Upper lobe of left lung (tissue), 6 donors: ENCODE measurements around the gene ZNF556. TPM values are rescaled to one million over a fixed set of nuclear protein-coding genes. Genes with fewer than 3 reads are reported as not detected.

ENCODE experiments used
- ATAC-seq, 2 donors: fragments of 200-7000 bp; cut with Tn5 transposase; one replicate each; pipeline ENCODE4 v1.9.1; 2022; ENCODE audit warnings: mild to moderate bottlenecking in 2 of 2, moderate library complexity in 2 of 2; ENCODE audit not compliant: low FRiP score in 2 of 2
- DNase-seq, 2 donors: peaks; one replicate each; pipeline ENCODE4 v3.0.0-alpha.2; 2019 to 2020
- H3K27ac ChIP-seq, 4 donors: fragments of 200-600 bp; sonication (generic); one replicate each; pipeline ENCODE4 v1.5.1; 2016 to 2019
- H3K27me3 ChIP-seq, 4 donors: fragments of 200-600 bp; sonication (generic); one replicate each; pipeline ENCODE4 v1.5.1; 2017 to 2019
- H3K36me3 ChIP-seq, 4 donors: fragments of 200-600 bp; sonication (generic); one replicate each; pipeline ENCODE4 v1.5.1; 2016 to 2019
- H3K4me1 ChIP-seq, 4 donors: fragments of 200-600 bp; sonication (generic); one replicate each; pipeline ENCODE4 v1.5.1; 2018 to 2019
- H3K4me3 ChIP-seq, 4 donors: fragments of 200-600 bp; sonication (generic); one replicate each; pipeline ENCODE4 v1.5.1; 2017 to 2019; ENCODE audit warnings: mild to moderate bottlenecking in 2 of 4, moderate library complexity in 1 of 4
- H3K9me3 ChIP-seq, 4 donors: fragments of 200-600 bp; sonication (generic); one replicate each; pipeline ENCODE4 v1.5.1; 2018 to 2019
- CTCF ChIP-seq, 6 experiments: fragments of 450-650 bp in 4 of 6; fragments of 200-600 bp in 2 of 6; sonication (generic) in 2 of 6; IDR thresholded peaks; one replicate each; pipeline ENCODE4 v1.5.1; 2016 to 2019; ENCODE audit warnings: antibody characterized with exemption in 6 of 6
- EP300 ChIP-seq, 4 donors: sonication (generic); formaldehyde crosslinking; IDR thresholded peaks; one replicate each; pipeline ENCODE4 v1.5.1; 2017; ENCODE audit warnings: antibody characterized with exemption in 4 of 4, control low read depth in 2 of 4
- POLR2A ChIP-seq, 4 donors: fragments of 450-650 bp; IDR thresholded peaks; one replicate each; pipeline ENCODE4 v1.5.1; 2016 to 2017; ENCODE audit warnings: antibody characterized with exemption in 4 of 4, mild to moderate bottlenecking in 2 of 4
- POLR2AphosphoS5 ChIP-seq, 2 donors: sonication (generic); formaldehyde crosslinking; IDR thresholded peaks; one replicate each; pipeline ENCODE4 v1.5.1; 2017; ENCODE audit warnings: antibody characterized with exemption in 2 of 2
- WGBS, 2 donors: methylation state at CpG; one replicate each; pipeline ENCODE4 v1.1.5; 2017 to 2018; 5-methylcytosine and 5-hydroxymethylcytosine counted together
- total RNA-seq, 6 donors: library from RNA; depleted of rRNA in 4 of 6; stranded (reverse); fragments of >200 nt in 4 of 6; gene quantifications; one replicate each; pipeline versions ENCODE4 v1.1.0 to v1.2.1, GENCODE V29; 2016 to 2021
- donor health status: DM: no; HTN: no; CAD: no; lungs with moderate emphysema.
- donor health status: DM: no; HTN: yes; CAD: no; lungs with severe emphysema.

Gene ZNF556
- total RNA-seq, 6 donors from 2014 or later, result not detected

DNA sequence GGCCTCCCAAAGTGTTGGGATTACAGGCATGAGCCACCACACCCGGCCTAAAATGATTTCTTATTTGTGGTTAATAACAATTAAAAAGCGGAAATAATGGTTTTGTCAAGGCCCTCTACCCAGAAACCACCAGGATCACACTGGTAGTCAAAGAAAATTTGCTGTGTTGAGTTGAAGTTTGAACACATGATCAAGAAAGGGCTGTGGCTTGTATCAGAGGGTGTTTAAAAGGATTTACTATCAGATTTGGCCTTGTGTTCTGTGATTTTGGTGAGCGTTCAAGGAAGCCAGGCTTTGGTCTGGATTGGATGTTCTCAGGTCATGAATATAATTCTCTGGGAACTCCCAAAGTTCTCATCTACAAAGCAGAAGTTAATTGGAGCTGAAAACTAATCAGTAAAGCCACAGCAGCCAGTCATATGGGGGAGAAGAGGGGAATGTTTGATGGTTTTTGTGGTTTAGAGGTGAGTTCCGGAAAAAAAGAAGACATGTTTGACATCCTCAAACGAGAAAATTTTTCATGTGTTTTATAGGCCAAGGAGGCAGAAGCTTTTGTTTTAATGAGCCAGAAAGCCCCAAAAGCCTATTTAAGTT, 10.6 kb upstream of the ZNF556 start:
- no peak overlapping the region for H3K4me3 ChIP-seq
- peaks cover 16 to 36% (median 25%) of the 10 kb centered on the region in 4 donors for H3K36me3 ChIP-seq
- H3K27me3 ChIP-seq, result no peaks in the 10 kb centered on the region
- H3K27ac ChIP-seq, result no peak overlapping the region
- peaks cover 44 to 84% (median 60%) of the 10 kb centered on the region in 4 donors for H3K9me3 ChIP-seq
- H3K4me1 ChIP-seq, result no peaks in the 10 kb centered on the region
- 86 to 91% methylated on average over 5 of the region's 5 CpGs for WGBS, 2 donors
- ATAC-seq (no peak), DNase-seq (no peak)
- no peak for TF ChIP-seq EP300 (IDR thresholded peaks at IDR 0.05)

DNA sequence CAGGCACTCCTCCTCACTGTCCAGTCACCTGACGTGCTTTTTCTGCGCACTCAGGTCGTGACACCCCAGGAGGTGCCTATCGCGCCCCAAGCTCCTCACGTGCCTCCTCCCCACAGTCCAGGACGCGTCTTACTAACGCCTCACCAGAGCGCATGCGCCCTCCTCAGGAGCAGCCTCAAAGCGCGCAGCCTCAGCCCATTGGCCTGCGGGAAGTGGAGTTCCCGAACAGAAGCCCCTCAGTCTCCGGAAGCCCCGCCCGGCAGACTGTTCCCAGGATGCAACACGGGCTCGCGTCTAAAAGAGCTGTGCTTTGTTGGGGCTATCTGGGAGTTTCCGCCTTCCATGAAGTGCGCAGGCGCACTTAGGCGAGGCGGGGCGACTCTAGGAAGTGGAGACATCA, 8.3 kb upstream of the ZNF556 start:
- peak in 1 of 2 donors; percentile 63 for DNase-seq
- H3K27ac ChIP-seq, result no peak overlapping the region
- H3K27me3 ChIP-seq, result no peaks in the 10 kb centered on the region
- no peak overlapping the region for H3K4me3 ChIP-seq
- peak in 1 of 2 donors; percentile 61 for ATAC-seq
- peaks cover 22 to 61% (median 36%) of the 10 kb centered on the region in 4 donors for H3K9me3 ChIP-seq
- H3K4me1 ChIP-seq, result no peaks in the 10 kb centered on the region
- H3K36me3 ChIP-seq, result peaks cover 0 to 13% (median 2%) of the 10 kb centered on the region in 4 donors
- WGBS, 2 donors, result 79 to 86% methylated on average over 27 of the region's 27 CpGs
- TF ChIP-seq EP300 (IDR thresholded peaks at IDR 0.05) (no peak), POLR2AphosphoS5 (IDR thresholded peaks at IDR 0.05) (no peak), CTCF (IDR thresholded peaks at IDR 0.05) (no peak), POLR2A (IDR thresholded peaks at IDR 0.05) (no peak)

- no peak for ATAC-seq
- Histone ChIP-seq H3K27ac (no peak overlapping the region), H3K36me3 (no peaks in the 10 kb centered on the region), H3K27me3 (no peaks in the 10 kb centered on the region), H3K9me3 (peaks cover 0 to 13% (median 1%) of the 10 kb centered on the region in 4 donors), H3K4me1 (no peaks in the 10 kb centered on the region), H3K4me3 (no peak overlapping the region)
- DNase-seq, result no peak
- WGBS, 2 donors, result 77% methylated on average over 9 to 10 of the region's 10 CpGs
- no peak for TF ChIP-seq EP300 (IDR thresholded peaks at IDR 0.05)
- no peak for TF ChIP-seq POLR2AphosphoS5 (IDR thresholded peaks at IDR 0.05)
- TF ChIP-seq CTCF (IDR thresholded peaks at IDR 0.05), result no peak
- TF ChIP-seq POLR2A (IDR thresholded peaks at IDR 0.05), result no peak
Measured at GRCh38 chr19:2863816-2864215, 3.3 kb upstream of the ZNF556 start.

DNA sequence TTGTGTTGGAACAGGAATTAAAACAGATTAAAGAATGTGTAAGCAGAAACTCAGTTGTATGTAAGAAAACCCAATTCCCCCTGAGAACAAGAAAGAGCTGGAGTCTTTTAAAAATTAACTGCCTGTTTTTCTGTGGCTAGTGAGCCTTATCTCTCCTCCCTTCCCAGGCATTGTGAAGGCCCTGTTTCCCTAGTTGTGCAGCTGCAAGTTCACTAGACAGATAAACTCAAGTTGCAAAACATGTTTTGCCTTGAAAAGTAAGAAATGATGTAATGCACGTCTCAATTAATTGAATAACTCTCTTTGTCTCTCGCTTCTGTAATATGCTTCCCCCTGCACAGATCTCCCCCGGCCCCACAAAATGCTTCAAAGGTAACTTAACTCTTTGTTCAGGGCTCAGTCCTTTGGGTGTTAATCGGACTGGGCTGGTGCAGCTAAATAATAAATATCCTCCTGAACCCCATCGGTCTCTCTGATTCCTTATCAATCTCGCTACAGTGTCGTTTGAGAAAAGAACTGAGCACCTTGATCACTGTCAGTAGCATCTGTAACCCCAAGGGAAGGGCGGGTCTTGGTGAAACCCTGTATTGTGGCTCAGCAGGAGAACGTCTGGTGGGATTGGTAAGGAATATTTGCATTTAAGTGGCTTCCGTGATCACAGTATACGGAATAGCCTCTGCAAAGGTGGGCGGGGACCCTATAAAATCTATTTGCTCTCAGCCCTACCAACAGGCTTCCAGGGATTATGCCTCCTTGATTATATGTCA, 1.6 kb upstream of the ZNF556 start:
- 58 to 59% methylated on average over 12 of the region's 12 CpGs for WGBS, 2 donors
- no peak overlapping the region for H3K4me3 ChIP-seq
- DNase-seq, result no peak
- TF ChIP-seq POLR2A (IDR thresholded peaks at IDR 0.05), result no peak
- no peak for TF ChIP-seq EP300 (IDR thresholded peaks at IDR 0.05)
- no peak for TF ChIP-seq CTCF (IDR thresholded peaks at IDR 0.05)
- TF ChIP-seq POLR2AphosphoS5 (IDR thresholded peaks at IDR 0.05), result no peak
- H3K27ac ChIP-seq, result no peak overlapping the region
- no peak for ATAC-seq
- no peaks in the 10 kb centered on the region for H3K36me3 ChIP-seq
- peaks cover 0 to 3% (median 0%) of the 10 kb centered on the region in 4 donors for H3K9me3 ChIP-seq
- no peaks in the 10 kb centered on the region for H3K4me1 ChIP-seq
- no peaks in the 10 kb centered on the region for H3K27me3 ChIP-seq

- H3K27ac ChIP-seq, result no peak overlapping the region
- no peaks in the 10 kb centered on the region for H3K27me3 ChIP-seq
- ATAC-seq (no peak), DNase-seq (no peak)
- TF ChIP-seq CTCF (IDR thresholded peaks at IDR 0.05) (no peak), POLR2AphosphoS5 (IDR thresholded peaks at IDR 0.05) (no peak), EP300 (IDR thresholded peaks at IDR 0.05) (no peak), POLR2A (IDR thresholded peaks at IDR 0.05) (no peak)
- 80 to 91% methylated on average over 7 to 8 of the region's 8 CpGs for WGBS, 2 donors
- H3K4me3 ChIP-seq, result no peak overlapping the region
- H3K36me3 ChIP-seq, result no peaks in the 10 kb centered on the region
- H3K9me3 ChIP-seq, result no peaks in the 10 kb centered on the region
- no peaks in the 10 kb centered on the region for H3K4me1 ChIP-seq
Measured at GRCh38 chr19:2866495-2867024, 575 bp upstream of the ZNF556 start.
